GM21529 (cell line): ENCODE results near the gene SULT4A1.
"Not testable (repeated sequence)": the region's sequence is repeated elsewhere in the genome, so short reads cannot be mapped to it uniquely, and the experiment has no call there.

Experiments used
- ATAC-seq: cut with Tn5 transposase; IDR thresholded peaks from one replicate; pipeline ENCODE4 v1.9.1; 2021; ENCODE audit not compliant: unreplicated experiment

SULT4A1 gene

GRCh38 chr22:43862074-43862881 is at the start of gene SULT4A1:
Gene SULT4A1 (minus strand): TSS chr22:43862513. CDS start chr22:43862382, 131 bp downstream.
- ATAC-seq = no peak

- ATAC-seq = no peak
Measured at GRCh38 chr22:43911351-43911750, 49.0 kb upstream of the SULT4A1 start.

GRCh38 chr22:43910178-43910695 is 47.9 kb upstream of the SULT4A1 start:
- no peak for ATAC-seq

GRCh38 chr22:43909708-43910107 is 47.4 kb upstream of the SULT4A1 start:
- no peak for ATAC-seq

GRCh38 chr22:43905681-43906080 is 43.4 kb upstream of the SULT4A1 start:
- no peak for ATAC-seq

- ATAC-seq = not testable (repeated sequence)
Measured at GRCh38 chr22:43904412-43904811, 42.1 kb upstream of the SULT4A1 start.

GRCh38 chr22:43903033-43903432 is 40.7 kb upstream of the SULT4A1 start:
- not testable (repeated sequence) for ATAC-seq

- no peak for ATAC-seq
Measured at GRCh38 chr22:43901976-43902643, 39.8 kb upstream of the SULT4A1 start.

- no peak for ATAC-seq
Measured at GRCh38 chr22:43900206-43900605, 37.9 kb upstream of the SULT4A1 start.

- no peak for ATAC-seq
Measured at GRCh38 chr22:43897751-43898261, 35.5 kb upstream of the SULT4A1 start.

GRCh38 chr22:43895986-43896645 is 33.8 kb upstream of the SULT4A1 start:
- ATAC-seq = no peak

- ATAC-seq = no peak
Measured at GRCh38 chr22:43894122-43894521, 31.8 kb upstream of the SULT4A1 start.

- ATAC-seq = no peak
Measured at GRCh38 chr22:43893266-43893665, 31.0 kb upstream of the SULT4A1 start.

- ATAC-seq = no peak
Measured at GRCh38 chr22:43892183-43892894, 30.0 kb upstream of the SULT4A1 start.

GRCh38 chr22:43891360-43892182 is 29.3 kb upstream of the SULT4A1 start, which contains the start of gene PNPLA5:
Gene PNPLA5 (minus strand): TSS chr22:43892013. CDS start chr22:43891880, 133 bp downstream.
- no peak for ATAC-seq

- ATAC-seq = no peak
Measured at GRCh38 chr22:43890901-43891331, 28.6 kb upstream of the SULT4A1 start.

- no peak for ATAC-seq
Measured at GRCh38 chr22:43889860-43890253, 27.5 kb upstream of the SULT4A1 start.

GRCh38 chr22:43889201-43889859 is 27.0 kb upstream of the SULT4A1 start:
- no peak for ATAC-seq

- ATAC-seq = no peak
Measured at GRCh38 chr22:43888740-43889139, 26.4 kb upstream of the SULT4A1 start.
